ENCODE results near the gene PLEKHA3.
"Not testable (repeated sequence)": the region's sequence is repeated elsewhere in the genome, so short reads cannot be mapped to it uniquely, and the experiment has no call there.

The PLEKHA3 gene

GRCh38 chr2:178523596-178524134 is 43.4 kb downstream of the PLEKHA3 start:
- Histone ChIP-seq H3K27ac (ENCODE audit: low read depth, low read length, poor library complexity, severe bottlenecking) (peak overlapping the region; percentile 49), H2AFZ (ENCODE audit: low read length) (no peak overlapping the region), H3K4me1 (ENCODE audit: insufficient read depth, low read length, severe bottlenecking) (peaks cover 15% of the 10 kb centered on the region), H3K9me3 (ENCODE audit: low read length) (no peaks in the 10 kb centered on the region), H3K9me2 (ENCODE audit: low read depth, low read length) (no peaks in the 10 kb centered on the region), H3K27me3 (ENCODE audit: insufficient read depth, low read length) (no peaks in the 10 kb centered on the region), H3K4me3 (ENCODE audit: low read depth, low read length, poor library complexity, severe bottlenecking) (peak overlapping the region; percentile 91), H3K9ac (ENCODE audit: low read length) (peak overlapping the region; percentile 93), H3K4me2 (ENCODE audit: low read length) (peak overlapping the region; percentile 87), H3K36me3 (ENCODE audit: insufficient read depth, low read length) (peaks cover 28% of the 10 kb centered on the region), H3F3A (ENCODE audit: insufficient read depth, low read length) (no peaks in the 10 kb centered on the region), H4K20me1 (ENCODE audit: insufficient read depth, low read length) (no peaks in the 10 kb centered on the region), H3K79me2 (ENCODE audit: insufficient read depth, low read length) (peaks cover 39% of the 10 kb centered on the region)
- TF ChIP-seq CTCF (IDR thresholded peaks at IDR 0.05; ENCODE audit: low read length) (no peak), EZH2 (IDR thresholded peaks at IDR 0.05; ENCODE audit: borderline replicate concordance, low read length) (no peak)

- H3K4me3 ChIP-seq (ENCODE audit: low read depth, low read length, poor library complexity, severe bottlenecking); H3K9ac ChIP-seq (ENCODE audit: low read length); H4K20me1 ChIP-seq (ENCODE audit: insufficient read depth, low read length); H2AFZ ChIP-seq (ENCODE audit: low read length); H3K9me3 ChIP-seq (ENCODE audit: low read length); H3F3A ChIP-seq (ENCODE audit: insufficient read depth, low read length); H3K27me3 ChIP-seq (ENCODE audit: insufficient read depth, low read length); H3K9me2 ChIP-seq (ENCODE audit: low read depth, low read length); H3K4me2 ChIP-seq (ENCODE audit: low read length); H3K27ac ChIP-seq (ENCODE audit: low read depth, low read length, poor library complexity, severe bottlenecking): not testable (repeated sequence)
- Histone ChIP-seq H3K4me1 (ENCODE audit: insufficient read depth, low read length, severe bottlenecking) (peaks cover 15% of the 10 kb centered on the region), H3K79me2 (ENCODE audit: insufficient read depth, low read length) (peaks cover 53% of the 10 kb centered on the region), H3K36me3 (ENCODE audit: insufficient read depth, low read length) (peaks cover 41% of the 10 kb centered on the region)
These were observed 44.8 kb downstream of the PLEKHA3 start for GRCh38 chr2:178525010-178525409.

GRCh38 chr2:178525460-178525859 is 45.2 kb downstream of the PLEKHA3 start:
- H3K27ac ChIP-seq (ENCODE audit: low read depth, low read length, poor library complexity, severe bottlenecking); H3K9ac ChIP-seq (ENCODE audit: low read length); H3K4me2 ChIP-seq (ENCODE audit: low read length); H3K27me3 ChIP-seq (ENCODE audit: insufficient read depth, low read length); H4K20me1 ChIP-seq (ENCODE audit: insufficient read depth, low read length); H3K9me2 ChIP-seq (ENCODE audit: low read depth, low read length); H2AFZ ChIP-seq (ENCODE audit: low read length); H3K4me3 ChIP-seq (ENCODE audit: low read depth, low read length, poor library complexity, severe bottlenecking); H3K9me3 ChIP-seq (ENCODE audit: low read length); H3F3A ChIP-seq (ENCODE audit: insufficient read depth, low read length): not testable (repeated sequence)
- Histone ChIP-seq H3K36me3 (ENCODE audit: insufficient read depth, low read length) (peaks cover 45% of the 10 kb centered on the region), H3K4me1 (ENCODE audit: insufficient read depth, low read length, severe bottlenecking) (peaks cover 19% of the 10 kb centered on the region), H3K79me2 (ENCODE audit: insufficient read depth, low read length) (peaks cover 57% of the 10 kb centered on the region)

- peaks cover 58% of the 10 kb centered on the region for H3K79me2 ChIP-seq (ENCODE audit: insufficient read depth, low read length)
- no peak overlapping the region for H3K4me3 ChIP-seq (ENCODE audit: low read depth, low read length, poor library complexity, severe bottlenecking)
These were observed 46.0 kb downstream of the PLEKHA3 start for GRCh38 chr2:178526256-178526655.

More at GRCh38 chr2:178526256-178526655, 46.0 kb downstream of the PLEKHA3 start:
- Histone ChIP-seq H3K9me2 (ENCODE audit: low read depth, low read length) (no peaks in the 10 kb centered on the region), H3K27me3 (ENCODE audit: insufficient read depth, low read length) (no peaks in the 10 kb centered on the region), H3K9me3 (ENCODE audit: low read length) (no peaks in the 10 kb centered on the region), H3K9ac (ENCODE audit: low read length) (no peak overlapping the region), H3K4me2 (ENCODE audit: low read length) (no peak overlapping the region), H3K4me1 (ENCODE audit: insufficient read depth, low read length, severe bottlenecking) (peaks cover 23% of the 10 kb centered on the region), H3K27ac (ENCODE audit: low read depth, low read length, poor library complexity, severe bottlenecking) (no peak overlapping the region), H3F3A (ENCODE audit: insufficient read depth, low read length) (no peaks in the 10 kb centered on the region), H3K36me3 (ENCODE audit: insufficient read depth, low read length) (peaks cover 51% of the 10 kb centered on the region), H2AFZ (ENCODE audit: low read length) (no peak overlapping the region), H4K20me1 (ENCODE audit: insufficient read depth, low read length) (no peaks in the 10 kb centered on the region)
- no peak for TF ChIP-seq CTCF (IDR thresholded peaks at IDR 0.05; ENCODE audit: low read length)
- no peak for TF ChIP-seq EZH2 (IDR thresholded peaks at IDR 0.05; ENCODE audit: borderline replicate concordance, low read length)

All from OCI-LY1 (cell line).